OCI-M2 (cell line): ENCODE measurements around the gene SH3GL3.

Experiments used
- DNase-seq: peaks from one replicate; lab custom pipeline; 2025; ENCODE audit not compliant: unreplicated experiment; lab: John Stamatoyannopoulos, UW

SH3GL3 gene, protein sequence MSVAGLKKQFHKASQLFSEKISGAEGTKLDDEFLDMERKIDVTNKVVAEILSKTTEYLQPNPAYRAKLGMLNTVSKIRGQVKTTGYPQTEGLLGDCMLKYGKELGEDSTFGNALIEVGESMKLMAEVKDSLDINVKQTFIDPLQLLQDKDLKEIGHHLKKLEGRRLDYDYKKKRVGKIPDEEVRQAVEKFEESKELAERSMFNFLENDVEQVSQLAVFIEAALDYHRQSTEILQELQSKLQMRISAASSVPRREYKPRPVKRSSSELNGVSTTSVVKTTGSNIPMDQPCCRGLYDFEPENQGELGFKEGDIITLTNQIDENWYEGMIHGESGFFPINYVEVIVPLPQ

DNA sequence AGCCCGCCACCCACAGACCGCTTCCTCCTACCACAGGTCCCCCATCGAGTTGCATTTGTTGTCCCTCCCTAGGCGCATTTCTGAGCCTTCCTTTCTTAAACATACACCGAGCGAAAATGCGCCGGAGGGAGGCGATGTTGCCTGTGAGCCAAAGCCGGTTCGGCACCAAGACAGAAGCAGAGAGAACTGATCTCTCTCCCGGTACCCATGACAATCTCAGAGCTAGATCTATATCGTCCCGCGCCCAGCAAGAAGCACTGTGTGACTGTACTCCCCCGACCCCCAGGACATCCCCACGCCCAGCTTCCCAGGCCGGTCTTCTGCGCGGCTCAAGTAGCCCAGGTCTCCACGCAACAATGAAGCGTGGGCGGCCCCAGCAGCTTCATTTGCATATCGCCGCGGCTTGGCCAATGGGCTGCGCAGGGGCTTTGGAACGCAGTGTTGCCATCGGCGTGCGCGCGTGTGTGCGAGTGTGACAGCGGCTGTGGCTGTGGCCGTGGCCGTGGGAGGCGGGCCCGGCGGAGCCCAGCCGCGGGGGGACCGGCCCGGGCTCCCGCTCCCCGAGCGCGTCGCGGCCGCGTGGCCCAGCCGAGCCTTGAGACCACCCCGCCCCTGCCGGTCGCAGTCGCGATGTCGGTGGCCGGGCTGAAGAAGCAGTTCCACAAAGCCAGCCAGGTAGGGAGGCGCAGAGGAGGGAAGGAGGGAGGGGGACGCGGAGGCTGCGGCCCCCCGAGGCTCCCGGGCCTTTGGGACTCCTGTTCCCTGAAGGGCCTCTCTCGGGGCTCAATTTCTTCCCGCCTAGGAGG, at the start of gene SH3GL3:
TSS of gene SH3GL3 (plus strand) at position 438 of the 806 bp plus-strand sequence. CDS start at position 631, 193 bp downstream.
- no peak for DNase-seq

DNA sequence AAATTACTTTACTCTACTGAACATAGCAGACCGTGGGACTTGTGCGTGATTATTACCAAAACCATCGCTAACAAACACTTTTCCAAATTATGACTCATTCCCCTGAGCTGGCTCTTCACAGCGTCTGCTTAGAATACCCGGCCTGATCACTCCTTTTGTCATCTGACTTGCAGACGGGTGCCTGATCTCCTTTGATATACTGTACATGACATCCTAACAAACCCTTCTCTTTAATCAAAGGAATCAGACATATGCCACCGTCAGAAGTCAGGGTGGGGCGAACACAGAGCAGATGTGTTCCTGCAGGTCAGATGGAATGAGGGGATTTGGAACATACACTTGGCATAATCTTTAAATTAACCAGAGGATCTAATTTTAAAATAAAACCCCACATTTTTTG, 48.5 kb upstream of the SH3GL3 start:
- no peak for DNase-seq

DNA sequence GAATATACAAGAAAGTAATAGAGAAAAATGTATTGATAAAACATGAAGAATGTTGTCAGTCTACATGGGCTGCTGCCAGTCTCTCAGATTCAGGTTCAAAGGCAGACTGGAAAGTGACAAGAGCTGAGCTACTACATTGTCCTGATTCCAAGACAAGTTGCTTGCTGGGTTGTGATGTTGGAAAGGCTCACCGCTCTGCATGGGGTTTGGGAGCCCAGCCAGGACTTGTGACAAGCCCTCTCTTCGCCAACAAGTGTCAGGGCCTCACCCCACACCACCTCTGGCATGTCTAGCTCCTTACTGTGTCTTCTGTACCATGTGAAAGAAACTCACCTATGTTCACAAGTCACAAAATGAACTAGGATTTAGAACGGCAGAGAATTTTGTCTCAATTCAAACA, 43.0 kb upstream of the SH3GL3 start:
- DNase-seq: no peak

DNA sequence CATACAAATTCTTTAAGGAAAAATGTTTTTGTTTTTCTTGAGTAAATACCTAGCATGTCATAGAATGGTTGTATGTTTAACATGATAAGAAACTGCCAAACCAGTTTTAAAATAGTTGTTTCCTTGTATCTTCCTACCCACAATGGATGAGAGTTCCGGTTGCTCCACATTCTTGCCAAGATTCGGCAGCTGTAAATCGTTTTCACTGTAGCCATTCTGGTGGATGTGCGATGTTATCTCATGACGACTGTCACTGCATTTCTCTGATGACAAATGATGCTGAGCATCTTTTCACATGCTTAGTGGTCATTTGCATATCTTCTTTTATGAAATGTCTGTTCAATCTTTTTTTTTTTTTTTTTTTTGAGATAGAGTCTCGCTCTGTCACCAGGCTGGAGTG, 36.6 kb upstream of the SH3GL3 start:
- no peak for DNase-seq

DNA sequence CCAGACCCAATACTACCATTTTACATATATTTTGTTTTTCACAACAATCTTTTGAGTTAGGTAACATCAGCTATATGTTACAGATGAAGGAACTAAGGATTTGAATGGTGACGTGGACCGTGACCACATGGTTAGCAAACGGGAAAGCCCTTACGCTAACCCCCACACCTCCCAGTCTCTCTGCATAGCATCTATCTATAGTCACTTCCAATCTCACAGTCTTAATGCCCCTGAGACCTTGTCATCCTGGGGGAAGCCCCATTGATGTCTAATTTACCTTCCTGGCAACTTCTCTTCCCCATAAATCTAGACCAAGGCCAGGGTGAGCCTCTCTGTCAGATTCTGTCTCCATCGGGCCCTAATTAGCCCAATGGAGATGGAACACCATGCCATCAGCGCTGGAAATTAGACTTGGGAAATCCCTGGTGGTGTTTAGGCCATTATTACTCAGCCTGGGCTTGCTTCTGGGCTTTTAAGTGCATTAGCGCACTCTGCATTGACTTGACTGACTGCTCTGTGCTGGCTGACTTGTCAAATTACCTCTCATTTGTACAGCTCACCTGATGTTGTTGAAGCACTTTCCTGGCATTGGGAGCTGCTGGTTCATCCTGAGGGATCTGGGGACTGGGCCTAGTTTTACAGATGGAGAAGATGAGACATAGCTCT, 34.0 kb upstream of the SH3GL3 start:
- no peak for DNase-seq

DNA sequence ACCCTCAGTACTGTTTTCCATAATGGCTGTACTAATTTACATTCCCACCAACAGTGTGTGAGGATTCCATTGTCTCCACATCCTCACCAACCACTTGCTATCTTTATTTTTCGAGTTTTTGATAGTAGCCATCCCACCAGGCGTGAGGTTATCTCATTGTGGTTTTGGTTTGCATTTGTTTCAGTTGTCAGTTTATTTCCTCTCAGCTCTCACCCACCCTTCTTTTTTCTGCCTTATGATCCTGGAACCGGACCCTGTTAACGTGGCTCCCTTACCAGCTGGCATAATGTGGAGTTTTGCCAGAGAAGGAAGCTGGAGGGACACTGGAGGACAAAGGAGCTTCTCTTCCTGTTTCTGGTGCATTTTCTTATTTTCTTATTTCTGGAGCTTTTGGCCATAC, 25.1 kb upstream of the SH3GL3 start:
- no peak for DNase-seq

DNA sequence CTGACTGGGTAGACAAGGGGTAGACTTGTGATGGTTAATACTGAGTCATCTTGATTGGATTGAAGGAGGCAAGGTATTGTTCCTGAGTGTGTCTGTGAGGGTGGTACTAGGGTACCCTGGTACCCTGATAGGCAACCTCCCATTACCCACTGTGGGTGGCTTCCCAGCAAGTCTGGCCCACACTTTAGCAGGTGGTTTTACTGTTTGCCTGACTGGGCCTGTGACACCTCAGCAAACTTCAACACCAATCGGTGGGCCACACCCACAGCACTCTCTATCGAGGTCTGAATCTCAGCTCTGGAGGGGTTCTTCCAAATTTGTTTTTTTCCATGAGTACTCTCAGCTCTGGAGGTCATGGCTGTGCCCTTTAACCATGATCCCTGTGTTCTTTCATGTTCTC, 24.6 kb upstream of the SH3GL3 start:
- DNase-seq: no peak

DNA sequence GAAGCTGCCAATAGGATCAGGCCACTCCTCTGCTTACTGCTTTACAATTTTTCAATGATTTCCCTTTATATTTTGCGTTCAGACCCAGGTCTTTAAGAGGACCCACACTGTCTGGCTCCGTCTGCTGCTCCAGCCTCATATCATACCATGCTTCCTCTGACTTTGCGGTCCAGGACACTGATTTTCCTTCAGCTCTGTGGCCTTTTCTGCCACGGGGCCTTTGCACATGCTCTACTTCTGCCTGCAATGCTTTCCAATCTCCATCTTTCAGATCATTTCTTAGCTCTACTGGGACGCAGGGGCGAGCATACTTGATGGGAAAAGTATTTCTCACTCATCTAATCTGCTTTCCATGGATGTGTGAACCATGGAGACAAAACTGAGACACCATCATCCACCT, 23.0 kb upstream of the SH3GL3 start:
- DNase-seq: no peak

DNA sequence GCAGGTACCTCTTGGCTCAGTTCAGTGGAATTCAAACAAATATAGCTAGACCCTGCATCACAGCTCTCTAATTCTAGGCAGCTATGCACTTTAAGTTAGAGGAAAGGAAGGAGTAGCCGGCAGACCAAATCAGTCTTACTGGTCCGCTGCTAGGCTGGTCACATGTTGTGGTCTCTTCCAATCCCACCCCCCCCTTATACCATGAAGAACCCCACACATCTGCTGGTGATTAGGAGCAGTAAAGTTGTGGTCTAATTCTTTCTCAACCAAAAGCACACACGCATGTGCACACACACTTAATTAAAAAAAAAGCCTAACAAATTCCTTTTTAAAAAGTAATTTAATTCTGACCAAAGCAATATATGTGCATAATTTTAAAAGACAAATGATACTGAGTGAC, 16.7 kb upstream of the SH3GL3 start:
- no peak for DNase-seq

DNA sequence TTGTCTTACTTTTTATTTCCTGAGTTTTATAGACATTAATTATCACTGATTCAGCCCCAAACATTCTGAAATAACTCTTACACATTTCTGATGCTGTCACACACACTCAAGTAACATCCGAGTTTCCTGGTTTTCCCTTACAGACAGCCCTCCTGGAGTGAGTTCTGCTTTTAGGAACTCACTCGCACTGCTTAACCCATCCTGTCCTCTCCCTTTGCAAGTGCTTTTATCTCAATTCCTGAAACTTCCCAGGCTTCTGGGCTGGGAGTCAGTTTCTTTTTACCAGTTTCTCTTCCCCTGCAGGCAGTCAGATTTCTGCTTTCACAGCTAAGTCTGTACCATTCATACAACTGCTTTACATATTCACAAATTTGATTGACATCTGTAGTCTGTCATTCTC, 15.6 kb upstream of the SH3GL3 start:
- DNase-seq: no peak

DNA sequence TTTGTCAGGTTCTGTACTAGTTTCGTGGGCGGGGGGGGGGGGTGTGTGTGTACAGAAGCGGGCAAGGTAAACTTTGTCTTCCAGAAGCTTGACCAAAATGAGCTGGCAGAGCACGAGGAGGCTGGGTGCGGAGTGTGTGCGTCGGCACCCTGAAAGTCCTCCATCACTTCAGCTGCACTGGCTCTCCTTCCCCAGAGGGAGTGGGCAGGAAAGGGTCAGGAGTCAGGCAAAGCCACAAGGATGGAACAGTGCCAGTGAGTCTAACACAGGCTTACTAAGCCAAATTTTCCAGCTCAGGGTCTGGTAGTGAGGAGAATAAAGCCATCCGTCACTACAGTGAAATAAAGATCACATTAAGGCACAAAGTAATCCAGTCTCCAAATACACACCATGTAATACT, 11.9 kb upstream of the SH3GL3 start:
- DNase-seq: no peak

DNA sequence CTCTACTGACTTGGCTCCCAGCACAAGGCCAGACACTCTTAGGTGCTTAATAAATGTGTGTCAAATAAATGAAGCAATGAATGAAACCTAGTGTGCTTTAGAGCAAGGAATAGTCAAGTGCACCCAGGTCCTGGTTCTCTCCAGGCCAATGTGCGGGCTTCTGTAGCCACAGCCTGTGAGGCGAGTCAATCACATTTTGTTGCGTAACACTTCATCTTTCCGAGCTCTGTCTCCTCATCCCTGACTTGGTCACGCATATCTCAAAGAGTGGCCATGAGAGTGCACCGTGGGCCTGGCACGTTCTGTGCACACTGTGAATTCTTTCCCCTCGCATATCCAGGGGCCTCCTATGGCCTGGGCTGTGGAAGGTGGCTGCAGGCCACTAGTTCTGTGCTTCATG, 11.4 kb upstream of the SH3GL3 start:
- DNase-seq: no peak

DNA sequence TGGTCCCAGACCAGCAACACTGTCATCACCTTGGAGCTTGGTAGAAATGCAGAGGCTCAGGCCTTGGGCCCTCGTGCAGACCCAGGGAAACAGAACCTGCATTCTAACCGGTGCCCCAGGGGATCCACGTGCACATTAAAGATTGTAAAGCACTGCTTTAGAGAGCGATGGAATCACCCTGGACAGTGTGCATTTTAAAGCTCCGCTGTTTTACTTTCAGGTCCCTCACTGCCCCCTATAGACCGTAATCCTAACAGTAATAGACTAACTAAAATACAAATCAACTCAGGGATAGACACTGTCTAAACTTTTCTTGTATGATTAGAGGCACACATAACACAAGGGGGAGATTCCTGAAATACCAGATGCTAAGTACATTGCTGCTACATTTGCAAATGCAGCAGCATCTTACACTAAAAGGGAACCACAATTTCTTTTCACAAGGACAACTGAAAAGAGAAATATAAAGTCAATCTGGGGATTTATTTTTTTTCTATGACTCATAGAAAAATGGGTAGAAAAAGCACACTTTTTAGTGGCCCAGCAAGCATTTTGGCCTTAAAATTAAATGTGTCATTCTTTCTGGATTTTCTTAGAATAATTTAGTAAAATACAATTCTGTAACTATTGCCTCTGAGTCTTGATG, 10.5 kb upstream of the SH3GL3 start:
- DNase-seq: no peak

DNA sequence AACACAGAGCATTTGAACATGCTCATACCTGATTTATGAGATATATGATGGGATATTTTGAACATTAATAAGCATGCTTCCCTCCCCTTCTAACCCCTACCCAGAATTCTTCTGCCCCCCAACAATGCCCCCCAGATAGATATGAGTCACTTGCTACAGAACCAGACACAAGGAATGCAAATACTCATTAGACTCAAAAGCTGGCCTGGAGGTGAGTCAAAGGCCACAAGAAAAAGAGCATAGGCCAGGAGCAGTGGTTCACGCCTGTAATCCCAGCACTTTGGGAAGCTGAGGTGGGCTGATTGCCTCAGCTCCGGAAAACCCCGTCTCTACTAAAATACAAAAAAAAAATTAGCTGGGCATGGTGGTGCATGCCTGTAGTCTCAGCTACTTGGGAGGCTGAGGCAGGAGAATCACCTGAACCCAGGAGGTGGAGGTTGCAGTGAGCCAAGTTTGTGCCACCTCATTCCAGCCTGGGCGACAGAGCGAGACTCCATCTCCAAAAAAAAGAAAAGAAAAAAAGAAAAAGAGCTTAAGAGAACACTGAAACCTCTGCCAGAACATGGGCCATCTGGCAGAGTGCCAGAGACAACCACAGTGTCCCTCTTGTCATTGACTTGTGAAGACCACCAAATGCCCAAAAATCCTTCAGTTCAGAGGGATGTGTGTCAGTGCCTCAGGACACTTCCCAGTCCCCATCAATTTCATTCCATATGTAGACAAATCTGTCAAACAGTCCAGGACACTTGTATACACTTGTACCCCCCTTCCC, 3.9 kb upstream of the SH3GL3 start:
- no peak for DNase-seq

DNA sequence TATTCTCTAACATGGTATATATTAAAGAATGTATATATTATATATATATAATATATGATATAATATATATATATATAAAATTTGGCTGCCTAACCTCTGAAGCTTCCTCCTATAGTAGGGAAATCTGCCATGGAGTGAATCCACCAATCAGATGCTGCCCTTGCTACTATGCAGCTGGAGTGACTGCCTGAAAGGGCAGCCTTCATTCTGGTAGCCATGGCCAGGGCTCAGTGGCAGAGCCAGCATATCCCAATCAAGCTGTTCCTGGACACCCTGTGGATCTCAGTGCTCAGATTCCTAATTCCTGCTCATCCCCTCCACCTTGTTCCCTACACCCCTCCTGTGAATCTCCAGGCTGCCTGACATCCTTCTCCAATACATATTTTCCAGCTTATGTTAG, 2.2 kb upstream of the SH3GL3 start:
- DNase-seq: no peak

DNA sequence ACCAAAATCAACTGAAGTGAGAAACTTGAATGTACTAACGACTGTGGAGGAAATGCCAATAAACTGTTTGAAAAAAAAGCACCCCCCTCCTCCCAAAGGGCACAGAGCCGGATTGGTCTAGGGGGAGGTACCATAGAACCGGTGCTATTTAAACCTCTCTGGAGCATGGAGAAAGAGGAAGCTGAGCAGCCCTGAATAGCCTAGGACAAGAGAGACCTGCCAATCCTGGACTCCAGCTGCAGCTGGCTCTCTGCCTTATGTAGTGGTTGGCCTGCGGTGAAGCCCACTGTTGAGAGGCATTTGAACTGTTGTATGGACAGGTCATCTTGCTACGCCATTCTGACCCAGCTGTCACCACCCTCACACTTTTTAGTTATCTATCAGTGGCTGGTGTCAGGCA, 1.5 kb upstream of the SH3GL3 start:
- no peak for DNase-seq

DNA sequence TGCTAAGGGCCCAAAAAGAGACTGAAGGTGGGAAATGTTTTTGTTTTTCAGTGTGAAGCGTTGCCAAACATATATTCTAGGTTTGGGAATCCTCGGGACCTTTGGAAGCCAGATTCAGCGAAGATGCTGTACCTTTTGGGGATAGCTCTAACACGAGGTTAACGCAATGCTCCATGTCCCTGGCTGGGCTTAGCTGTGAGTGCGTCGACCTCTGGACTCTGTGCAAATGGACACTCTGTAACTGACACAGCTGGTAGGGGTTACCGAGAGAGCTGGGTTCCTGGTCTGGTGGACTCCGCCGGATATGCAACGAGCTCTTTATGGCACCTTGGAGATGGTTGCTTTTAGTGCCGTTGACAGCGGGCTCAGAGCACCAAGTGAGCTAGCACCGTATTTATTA, 724 bp upstream of the SH3GL3 start:
- no peak for DNase-seq

DNA sequence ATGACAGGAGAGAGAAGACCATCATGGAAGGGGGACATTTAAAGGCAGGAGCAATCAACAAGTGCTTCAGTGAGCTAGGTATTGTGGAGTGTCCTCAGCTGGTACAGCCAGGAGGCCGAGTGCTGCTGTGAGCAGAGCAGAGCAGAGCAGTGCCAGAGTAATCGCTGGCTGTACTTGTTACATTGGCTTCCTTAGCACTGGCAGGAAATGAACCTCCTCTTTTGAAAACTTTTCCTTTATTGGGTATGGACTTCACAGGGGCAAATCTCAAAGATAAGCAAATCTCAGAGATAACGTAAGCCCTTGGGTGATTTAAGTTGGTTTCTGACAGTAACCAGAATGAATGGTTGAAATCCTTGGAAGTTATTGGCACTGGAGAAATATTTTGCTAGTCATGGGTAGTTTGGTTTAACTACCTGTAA, 2.1 kb downstream of the SH3GL3 start:
- no peak for DNase-seq

DNA sequence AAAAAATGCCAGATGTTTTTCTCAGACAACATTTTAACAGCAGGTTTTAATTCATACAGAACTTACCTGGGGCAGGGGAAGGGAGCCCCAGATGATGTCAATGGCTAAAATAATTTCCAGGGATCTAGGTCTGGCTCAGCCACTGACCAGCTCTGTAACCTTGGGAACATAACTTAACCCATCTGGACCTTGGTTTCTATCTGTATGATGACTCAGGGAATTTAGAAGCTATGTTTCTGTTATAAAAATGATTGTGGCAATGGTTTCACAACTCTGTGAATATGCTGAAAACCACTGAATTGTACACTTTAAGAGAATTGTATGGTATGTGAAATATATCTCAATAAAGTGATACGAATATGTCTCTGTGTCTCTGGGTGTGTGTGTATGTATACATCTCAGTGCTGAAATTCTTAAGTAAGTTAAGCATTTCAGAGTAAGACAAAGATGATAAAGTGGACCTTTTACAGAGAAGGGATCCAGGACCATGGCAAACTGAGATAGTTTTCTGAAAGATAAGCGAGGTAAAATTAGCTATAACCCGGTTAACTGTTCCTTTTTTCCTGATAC, 2.9 kb downstream of the SH3GL3 start:
- no peak for DNase-seq

DNA sequence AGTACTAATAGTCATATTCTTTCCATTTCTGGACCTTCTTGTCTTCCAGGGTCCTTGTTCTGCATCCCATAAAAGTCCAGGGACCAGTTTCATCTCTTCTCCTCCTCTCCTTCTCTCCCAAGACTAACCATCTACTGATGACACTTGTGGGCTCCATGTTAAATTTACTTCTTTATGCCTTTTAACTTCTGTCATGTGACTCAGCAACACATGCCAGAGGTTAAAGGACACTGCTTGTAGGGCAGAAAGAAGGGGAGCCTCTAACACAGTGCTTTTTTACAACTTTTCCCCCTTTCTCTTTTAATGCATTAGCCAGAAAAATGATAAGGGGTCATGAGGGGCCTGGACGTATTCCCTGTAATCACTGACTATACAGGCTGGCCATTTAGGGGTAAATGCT, 10.0 kb downstream of the SH3GL3 start:
- no peak for DNase-seq
